GM12873 (cell line): Measurements from ENCODE around the gene SOST.

Experiments
- CTCF ChIP-seq: IDR thresholded peaks from 2 replicates; pipeline ENCODE4 v1.5.1; 2012; ENCODE audit warnings: low read depth, mild to moderate bottlenecking, moderate library complexity, low read length, control low read depth; ENCODE audit not compliant: insufficient read depth; ENCODE audit errors: missing control alignments

Gene SOST

GRCh38 chr17:43758497-43759174 is at the start of gene SOST:
Gene SOST, minus strand, starts transcription at chr17:43758791. Its CDS starts 50 bp downstream, at chr17:43758741.
- no peak for TF ChIP-seq CTCF

- no peak for TF ChIP-seq CTCF
Observed at GRCh38 chr17:43808076-43808475, 49.5 kb upstream of the SOST start.

- TF ChIP-seq CTCF = no peak
Observed at GRCh38 chr17:43805117-43805516, 46.5 kb upstream of the SOST start.

- no peak for TF ChIP-seq CTCF
Observed at GRCh38 chr17:43803758-43804157, 45.2 kb upstream of the SOST start.

GRCh38 chr17:43801844-43802243 is 43.3 kb upstream of the SOST start:
- TF ChIP-seq CTCF = no peak

- TF ChIP-seq CTCF = no peak
Observed at GRCh38 chr17:43800736-43801135, 42.1 kb upstream of the SOST start.

- TF ChIP-seq CTCF = no peak
Observed at GRCh38 chr17:43799047-43799446, 40.5 kb upstream of the SOST start.
